HepG2 (cell line): ENCODE measurements around the gene PRKG1. TPM values are rescaled to one million over a fixed set of nuclear protein-coding genes. Genes with fewer than 3 reads are reported as not detected.

Source experiments
- ATAC-seq: fragments of 200-7000 bp; cut with Tn5 transposase; 3 replicates; pipeline ENCODE4 v1.9.1; 2020; ENCODE audit warnings: mild to moderate bottlenecking, moderate library complexity
- BruUV-seq: library from RNA; stranded (reverse); fragments of 400-500 nt; replicated peaks from 2 replicates; lab custom pipeline; 2021; lab: Mats Ljungman, UMichigan
- CTCF ChIA-PET: fragments of 300-600 bp; formaldehyde crosslinking; extraction: SDS; loops from one replicate; lab custom pipeline; 2021; ENCODE audit warnings: low total read pairs, inconsistent platforms, low intra/inter-chr PET ratio; lab: Yijun Ruan, JAX
- POLR2A ChIA-PET: fragments of 350-600 bp; sonication (Branson Sonifier 250); formaldehyde crosslinking; loops from one replicate; lab custom pipeline; 2020; ENCODE audit warnings: antibody characterized with exemption, inconsistent platforms; lab: Yijun Ruan, JAX
- DNase-seq: peaks from one replicate; pipeline ENCODE4 v3.0.0-alpha.2; 2015; ENCODE audit warnings: low spot score
- FAIRE-seq: peaks from 3 replicates; lab custom pipeline; 2011; peaks lifted over from hg19 to GRCh38; lab: Jason Lieb, UNC
- H2AFZ ChIP-seq: one replicate; pipeline ENCODE4 v1.6.1; 2011; ENCODE audit warnings: low read length, inconsistent platforms
- H3K27ac ChIP-seq: fragments of 300-600 bp; 3 replicates; pipeline ENCODE4 v1.8.0; 2011; ENCODE audit warnings: mixed run types, mild to moderate bottlenecking, mixed read lengths, low read length, inconsistent platforms; ENCODE audit not compliant: insufficient read depth; ENCODE audit errors: extremely low read length
- H3K27me3 ChIP-seq, 2 experiments: fragments of 200-600 bp in 1 of 2; 2 replicates in 1 of 2; 3 replicates in 1 of 2; pipeline versions ENCODE4 v1.6.0 to v1.8.0; 2011; ENCODE audit warnings: low read length in 2 of 2, mild to moderate bottlenecking in 2 of 2, moderate library complexity in 2 of 2, inconsistent platforms in 1 of 2; ENCODE audit not compliant: insufficient read depth in 2 of 2, control insufficient read depth in 1 of 2
- H3K36me3 ChIP-seq, 2 experiments: fragments of 200-600 bp in 1 of 2; replicated peaks in 1 of 2; 2 replicates in 1 of 2; 3 replicates in 1 of 2; pipeline versions ENCODE4 v1.5.1 to v1.8.0; 2011; ENCODE audit warnings: low read length in 2 of 2, inconsistent platforms in 1 of 2; ENCODE audit not compliant: insufficient read depth in 2 of 2, control insufficient read depth in 1 of 2
- H3K4me1 ChIP-seq: 2 replicates; pipeline ENCODE4 v1.5.1; 2012; ENCODE audit warnings: low read length, inconsistent platforms; ENCODE audit not compliant: insufficient read depth
- H3K4me2 ChIP-seq: 2 replicates; pipeline ENCODE4 v1.6.0; 2011; ENCODE audit warnings: low read depth, low read length, inconsistent platforms
- H3K4me3 ChIP-seq, 3 experiments: fragments of 200-600 bp in 1 of 3; sonication (generic), shearing (Covaris generic) in 1 of 3; replicated peaks in 1 of 3; 2 replicates each; pipeline ENCODE4 v1.5.1; 2011 to 2016; ENCODE audit warnings: low read length in 3 of 3, inconsistent platforms in 2 of 3, low read depth in 2 of 3, mild to moderate bottlenecking in 2 of 3, control low read depth in 1 of 3, mixed read lengths in 1 of 3; ENCODE audit not compliant: insufficient read depth in 1 of 3
- H3K79me2 ChIP-seq: one replicate; pipeline ENCODE4 v1.6.1; 2011; ENCODE audit warnings: low read length, inconsistent platforms; ENCODE audit not compliant: insufficient read depth
- H3K9ac ChIP-seq: 2 replicates; pipeline ENCODE4 v1.6.0; 2011; ENCODE audit warnings: mild to moderate bottlenecking, low read depth, low read length, inconsistent platforms; ENCODE audit not compliant: insufficient read depth
- H3K9me3 ChIP-seq: 2 replicates; pipeline ENCODE4 v1.5.1; 2012; ENCODE audit warnings: mild to moderate bottlenecking, low read length
- H4K20me1 ChIP-seq: 2 replicates; pipeline ENCODE4 v1.6.0; 2011; ENCODE audit warnings: inconsistent platforms, mild to moderate bottlenecking, low read length, moderate library complexity; ENCODE audit not compliant: insufficient read depth
- FOXJ3 ChIP-seq: sonication (generic); formaldehyde crosslinking; IDR thresholded peaks from 2 replicates; pipeline ENCODE4 v1.4.0; 2020; ENCODE audit warnings: missing genetic modification reagents, mild to moderate bottlenecking, borderline replicate concordance
- FOXO4 ChIP-seq: sonication (generic); formaldehyde crosslinking; conservative IDR thresholded peaks from 2 replicates; pipeline ENCODE4 v1.8.1; 2023; ENCODE audit warnings: missing genetic modification reagents
- GLI4 ChIP-seq: sonication (generic); formaldehyde crosslinking; IDR thresholded peaks from 2 replicates; pipeline ENCODE4 v1.5.1; 2020; ENCODE audit warnings: missing genetic modification reagents, mild to moderate bottlenecking, moderate library complexity, borderline replicate concordance
- HDAC2 ChIP-seq: sonication (generic); formaldehyde crosslinking; IDR thresholded peaks from 2 replicates; pipeline ENCODE4 v1.4.0; 2020; ENCODE audit warnings: missing genetic modification reagents
- MZF1 ChIP-seq: sonication (generic); formaldehyde crosslinking; IDR thresholded peaks from 2 replicates; pipeline ENCODE4 v1.8.1; 2023; ENCODE audit warnings: mild to moderate bottlenecking, missing genetic modification reagents, borderline replicate concordance
- NCOA5 ChIP-seq: sonication (generic); formaldehyde crosslinking; IDR thresholded peaks from 2 replicates; pipeline ENCODE4 v1.4.0; 2020; ENCODE audit warnings: missing genetic modification reagents
- ZBTB38 ChIP-seq: sonication (generic); formaldehyde crosslinking; IDR thresholded peaks from 2 replicates; pipeline ENCODE4 v1.5.1; 2020; ENCODE audit warnings: mild to moderate bottlenecking, missing genetic modification reagents
- ZNF20 ChIP-seq: sonication (generic); formaldehyde crosslinking; IDR thresholded peaks from 2 replicates; pipeline ENCODE4 v1.4.0; 2020; ENCODE audit warnings: mild to moderate bottlenecking, moderate library complexity, missing genetic modification reagents
- ZNF33A ChIP-seq: sonication (generic); formaldehyde crosslinking; IDR thresholded peaks from 2 replicates; pipeline ENCODE4 v1.5.1; 2020; ENCODE audit warnings: missing genetic modification reagents, mild to moderate bottlenecking, moderate library complexity, borderline replicate concordance
- ZNF570 ChIP-seq: sonication (generic); formaldehyde crosslinking; IDR thresholded peaks from 2 replicates; pipeline ENCODE4 v1.4.0; 2020; ENCODE audit warnings: mild to moderate bottlenecking, missing genetic modification reagents, borderline replicate concordance
- ZNF646 ChIP-seq: sonication (generic); formaldehyde crosslinking; IDR thresholded peaks from 2 replicates; pipeline ENCODE4 v1.9.0; 2021; ENCODE audit warnings: mild to moderate bottlenecking, missing genetic modification reagents
- in situ Hi-C: cut with HindIII; loops from 2 replicates; pipeline ENCODE4 v1.10.0; 2017; ENCODE audit warnings: low pct_unique_long_range_greater_than_20kb; ENCODE audit not compliant: extremely low pct_ligation_motif_present
- intact Hi-C: fragments of 100-400 bp; cut with micrococcal nuclease; formaldehyde crosslinking; loops from one replicate; pipeline ENCODE4 v1.10.0; 2022; ENCODE audit not compliant: unreplicated experiment
- polyA plus RNA-seq, 8 experiments: library from polyadenylated mRNA; depleted of rRNA in 3 of 8; stranded (reverse) in 7 of 8; unstranded in 1 of 8; fragments of >200 nt; fragmentation: Illumina TruSeq in 4 of 8; extraction: Trizol in 4 of 8; gene quantifications; 2 replicates each; pipeline versions ENCODE4 v1.2.1 to v1.2.3, GENCODE V29; 2011 to 2016; ENCODE audit warnings: low read depth in 4 of 8, missing spikeins in 1 of 8, mixed read lengths in 1 of 8; ENCODE audit not compliant: insufficient read depth in 1 of 8
- total RNA-seq, 5 experiments: library from RNA; depleted of rRNA; stranded (reverse); fragments of >200 nt; fragmentation: Illumina TruSeq; extraction: Trizol; gene quantifications; 2 replicates each; pipeline ENCODE4 v1.2.3, GENCODE V29; 2016; ENCODE audit warnings: low read depth in 1 of 5

Gene PRKG1
- total and polyA plus RNA-seq, 2 of the 13 experiments (the other 11 are each of a cell fraction or from before 2014, with no cell fraction given), result 0.01 TPM; not detected in 1

GRCh38 chr10:51082857-51083256, 8.6 kb downstream of the PRKG1 start:
- Histone ChIP-seq H2AFZ (no peak overlapping the region), H3K4me1 (no peaks in the 10 kb centered on the region), H3K36me3 (no peaks in the 10 kb centered on the region), H3K9ac (no peak overlapping the region), H3K9me3 (no peaks in the 10 kb centered on the region), H4K20me1 (no peaks in the 10 kb centered on the region), H3K79me2 (no peaks in the 10 kb centered on the region), H3K4me3 (no peak overlapping the region), H3K27ac (no peak overlapping the region), H3K27me3 (no peaks in the 10 kb centered on the region; a peak in 1 of 5 replicates), H3K4me2 (no peak overlapping the region)
- CTCF ChIA-PET, result no interaction called here
- no peak for FAIRE-seq
- TF ChIP-seq ZNF33A, result no peak
- TF ChIP-seq MZF1, result no peak
- no peak for TF ChIP-seq NCOA5 (CRISPR knock-in tag)
- no peak for TF ChIP-seq FOXJ3 (CRISPR knock-in tag)
- no peak for TF ChIP-seq FOXO4 (CRISPR knock-in tag)
- no peak for TF ChIP-seq ZNF570
- TF ChIP-seq ZNF646 (CRISPR knock-in tag), result no peak
- no peak for TF ChIP-seq ZNF20 (CRISPR knock-in tag)
- TF ChIP-seq ZBTB38 (CRISPR knock-in tag), result no peak
- no peak for TF ChIP-seq GLI4 (CRISPR knock-in tag)
- TF ChIP-seq HDAC2 (CRISPR knock-in tag), result no peak
- intact Hi-C loops (no loop called here), in situ Hi-C loops (no loop called here)
- POLR2A ChIA-PET, result interaction anchor here (0.6 kb wide), 1 partner anchor 70 kb away, joined by 5 read pairs; no protein-coding TSS in a partner anchor
- DNase-seq, result no peak
- ATAC-seq, result no peak
- BruUV-seq, result no TSS peak
